ENCODE data around the gene RAB3IP. TPM values are rescaled to one million over a fixed set of nuclear protein-coding genes. Genes with fewer than 3 reads are reported as not detected.
"Not testable (repeated sequence)": the region's sequence is repeated elsewhere in the genome, so short reads cannot be mapped to it uniquely, and the experiment has no call there.

Gene RAB3IP
- total and polyA plus RNA-seq, 11 donors: 19.7 to 37.5 (median 32.6) TPM

- Histone ChIP-seq H3K9me3 (peaks cover 0 to 3% (median 0%) of the 10 kb centered on the region in 12 donors), H3K4me3 (no peak overlapping the region), H3K27me3 (no peaks in the 10 kb centered on the region), H3K36me3 (no peaks in the 10 kb centered on the region), H3K4me1 (no peaks in the 10 kb centered on the region), H3K27ac (no peak overlapping the region)
- DNase-seq: no peak
- TF ChIP-seq POLR2A (IDR thresholded peaks at IDR 0.05) (no peak), CTCF (IDR thresholded peaks at IDR 0.05) (no peak)
- intact Hi-C loops (cut with DNase I): no loop called here
- no peak for ATAC-seq
Measured at GRCh38 chr12:69846976-69847375, 108.3 kb downstream of the RAB3IP start.

- H3K27ac ChIP-seq: no peak overlapping the region
- 75 to 91% (median 85%) methylated on average over 2 of the region's 2 CpGs for WGBS, 4 donors
- H3K27me3 ChIP-seq: no peaks in the 10 kb centered on the region
- H3K4me1 ChIP-seq: no peaks in the 10 kb centered on the region
- no peak for DNase-seq
- intact Hi-C loops (cut with DNase I): no loop called here
- no peak overlapping the region for H3K4me3 ChIP-seq
- peaks cover 0 to 19% (median 0%) of the 10 kb centered on the region in 12 donors for H3K9me3 ChIP-seq
- no peak for ATAC-seq
- TF ChIP-seq CTCF (IDR thresholded peaks at IDR 0.05) (no peak), POLR2A (IDR thresholded peaks at IDR 0.05) (no peak)
- H3K36me3 ChIP-seq: no peaks in the 10 kb centered on the region
Measured at GRCh38 chr12:69851976-69852375, 113.3 kb downstream of the RAB3IP start.

GRCh38 chr12:69853176-69853961 is 114.7 kb downstream of the RAB3IP start:
- peaks cover 0 to 33% (median 0%) of the 10 kb centered on the region in 12 donors for H3K9me3 ChIP-seq
- H3K27ac ChIP-seq; H3K27me3 ChIP-seq; H3K4me1 ChIP-seq; ATAC-seq; intact Hi-C loops (cut with DNase I); DNase-seq; H3K4me3 ChIP-seq; H3K36me3 ChIP-seq: not testable (repeated sequence)
- WGBS, 4 donors: 96 to 99% (median 97%) methylated on average over 18 to 61 of the region's 61 CpGs

- 86 to 95% (median 92%) methylated on average over 4 of the region's 4 CpGs for WGBS, 4 donors
Measured at GRCh38 chr12:69866698-69867097, 128.0 kb downstream of the RAB3IP start.

More at GRCh38 chr12:69866698-69867097, 128.0 kb downstream of the RAB3IP start:
- no peak overlapping the region for H3K4me3 ChIP-seq
- DNase-seq (no peak), ATAC-seq (no peak)
- no peak overlapping the region for H3K27ac ChIP-seq
- H3K27me3 ChIP-seq: no peaks in the 10 kb centered on the region
- no peaks in the 10 kb centered on the region for H3K9me3 ChIP-seq
- no peaks in the 10 kb centered on the region for H3K4me1 ChIP-seq
- TF ChIP-seq CTCF (IDR thresholded peaks at IDR 0.05): no peak
- TF ChIP-seq POLR2A (IDR thresholded peaks at IDR 0.05): no peak
- no peaks in the 10 kb centered on the region for H3K36me3 ChIP-seq
- intact Hi-C loops (cut with DNase I): no loop called here

Measured in heart left ventricle (tissue), 16 donors.